Vagina (tissue), 2 donors: Measurements from ENCODE around the gene TNFRSF8.

ENCODE experiments used
- CTCF ChIP-seq, 3 experiments: fragments of 450-650 bp in 2 of 3; fragments of 200-600 bp in 1 of 3; sonication (generic) in 1 of 3; IDR thresholded peaks; one replicate each; pipeline ENCODE4 v1.5.1; 2017 to 2019; ENCODE audit warnings: antibody characterized with exemption in 3 of 3, mild to moderate bottlenecking in 2 of 3, moderate library complexity in 2 of 3
- POLR2A ChIP-seq, 2 donors: fragments of 450-650 bp; IDR thresholded peaks; one replicate each; pipeline ENCODE4 v1.6.1; 2017; ENCODE audit warnings: antibody characterized with exemption in 2 of 2, mild to moderate bottlenecking in 2 of 2, moderate library complexity in 2 of 2
- POLR2AphosphoS5 ChIP-seq, 2 donors: sonication (generic); formaldehyde crosslinking; IDR thresholded peaks; one replicate each; pipeline ENCODE4 v1.9.0; 2017; ENCODE audit warnings: antibody characterized with exemption in 2 of 2, mild to moderate bottlenecking in 2 of 2, low read depth in 1 of 2; ENCODE audit not compliant: insufficient read depth in 1 of 2

GRCh38 chr1:12141163-12141850 lies 78.2 kb downstream of the TNFRSF8 start:
- TF ChIP-seq CTCF (IDR thresholded peaks at IDR 0.05) (no peak), POLR2A (IDR thresholded peaks at IDR 0.05) (no peak), POLR2AphosphoS5 (IDR thresholded peaks at IDR 0.05; ENCODE audit: insufficient read depth in 1 of 2, low read depth in 1 of 2) (no peak)
